Activated CD4-positive, alpha-beta T cell treated with anti-CD3 and anti-CD28 coated beads, Interleukin-2, amount 10 ng/mL, durations not matched to agents 7 days and 5 days (primary cell): ENCODE data around the gene SLC19A1. TPM values are rescaled to one million over a fixed set of nuclear protein-coding genes. Genes with fewer than 3 reads are reported as not detected.

ENCODE experiments used
- CTCF ChIA-PET: fragments of 350-600 bp; sonication (Branson Sonifier 250); formaldehyde crosslinking; loops from one replicate; lab custom pipeline; 2021; ENCODE audit warnings: antibody characterized with exemption; lab: Charles Lee
- POLR2A ChIA-PET: fragments of 350-600 bp; sonication (Branson Sonifier 250); formaldehyde crosslinking; loops from one replicate; lab custom pipeline; 2021; ENCODE audit warnings: antibody characterized with exemption; lab: Charles Lee
- DNase-seq: peaks from one replicate; pipeline ENCODE4 v3.0.0-alpha.2; 2020
- H3K27ac Mint-ChIP-seq: one replicate; pipeline ENCODE4 v1.8.0; 2021; ENCODE audit warnings: mild to moderate bottlenecking, moderate library complexity, mixed read lengths
- H3K27me3 Mint-ChIP-seq: one replicate; pipeline ENCODE4 v1.8.0; 2021; ENCODE audit warnings: mixed read lengths
- H3K36me3 Mint-ChIP-seq: one replicate; pipeline ENCODE4 v1.8.0; 2021; ENCODE audit warnings: low read depth, mixed read lengths
- H3K4me1 Mint-ChIP-seq: one replicate; pipeline ENCODE4 v1.8.0; 2021; ENCODE audit warnings: mixed read lengths
- H3K4me3 Mint-ChIP-seq: one replicate; pipeline ENCODE4 v1.8.0; 2021; ENCODE audit warnings: mild to moderate bottlenecking, moderate library complexity, mixed read lengths
- H3K9me3 Mint-ChIP-seq: one replicate; pipeline ENCODE4 v1.8.0; 2021; ENCODE audit warnings: mixed read lengths
- total RNA-seq, 2 experiments: library from RNA; stranded (reverse); gene quantifications; one replicate each; pipeline ENCODE4 v1.2.3, GENCODE V29; 2021

SLC19A1 gene
- total RNA-seq, 2 experiments from 2014 or later: 43.8 to 46.8 TPM

GRCh38 chr21:45460611-45461368 is 81.5 kb downstream of the SLC19A1 start:
- H3K27ac Mint-ChIP-seq: no peak overlapping the region
- POLR2A ChIA-PET: no interaction called here
- no peaks in the 10 kb centered on the region for H3K36me3 Mint-ChIP-seq
- peaks cover 14% of the 10 kb centered on the region for H3K27me3 Mint-ChIP-seq
- no peaks in the 10 kb centered on the region for H3K4me1 Mint-ChIP-seq
- CTCF ChIA-PET: no interaction called here
- no peak overlapping the region for H3K4me3 Mint-ChIP-seq
- peaks cover 2% of the 10 kb centered on the region for H3K9me3 Mint-ChIP-seq
- no peak for DNase-seq

- no peak overlapping the region for H3K4me3 Mint-ChIP-seq
- ChIA-PET POLR2A (no interaction called here), CTCF (interaction anchor here (0.7 kb wide), 1 partner anchor 23 kb away, joined by 3 read pairs; no protein-coding TSS in a partner anchor)
- peaks cover 14% of the 10 kb centered on the region for H3K27me3 Mint-ChIP-seq
- H3K9me3 Mint-ChIP-seq: peaks cover 2% of the 10 kb centered on the region
- H3K27ac Mint-ChIP-seq: no peak overlapping the region
- no peaks in the 10 kb centered on the region for H3K36me3 Mint-ChIP-seq
- no peaks in the 10 kb centered on the region for H3K4me1 Mint-ChIP-seq
- no peak for DNase-seq
Observed at GRCh38 chr21:45460011-45460565, 82.2 kb downstream of the SLC19A1 start.

GRCh38 chr21:45459171-45460010 is 82.8 kb downstream of the SLC19A1 start:
- CTCF ChIA-PET: interaction anchor here (0.7 kb wide), 1 partner anchor 23 kb away, joined by 3 read pairs; no protein-coding TSS in a partner anchor
- H3K4me3 Mint-ChIP-seq: no peak overlapping the region
- peaks cover 2% of the 10 kb centered on the region for H3K9me3 Mint-ChIP-seq
- H3K4me1 Mint-ChIP-seq: no peaks in the 10 kb centered on the region
- peaks cover 14% of the 10 kb centered on the region for H3K27me3 Mint-ChIP-seq
- POLR2A ChIA-PET: interaction anchor here (0.6 kb wide), 1 partner anchor 472 kb away, joined by 3 read pairs; no protein-coding TSS in a partner anchor
- no peak for DNase-seq
- no peak overlapping the region for H3K27ac Mint-ChIP-seq
- H3K36me3 Mint-ChIP-seq: no peaks in the 10 kb centered on the region

- H3K4me3 Mint-ChIP-seq: no peak overlapping the region
- ChIA-PET CTCF (no interaction called here), POLR2A (interaction anchor here (0.5 to 0.6 kb wide), 2 partner anchors 47 to 472 kb away, joined by 3 to 5 read pairs; no protein-coding TSS in a partner anchor)
- peaks cover 2% of the 10 kb centered on the region for H3K9me3 Mint-ChIP-seq
- peaks cover 13% of the 10 kb centered on the region for H3K27me3 Mint-ChIP-seq
- H3K27ac Mint-ChIP-seq: no peak overlapping the region
- H3K36me3 Mint-ChIP-seq: no peaks in the 10 kb centered on the region
- no peak for DNase-seq
- H3K4me1 Mint-ChIP-seq: no peaks in the 10 kb centered on the region
Observed at GRCh38 chr21:45458281-45459170, 83.7 kb downstream of the SLC19A1 start.

- CTCF ChIA-PET: no interaction called here
- peaks cover 5% of the 10 kb centered on the region for H3K9me3 Mint-ChIP-seq
- peaks cover 9% of the 10 kb centered on the region for H3K27me3 Mint-ChIP-seq
- no peak overlapping the region for H3K4me3 Mint-ChIP-seq
- POLR2A ChIA-PET: interaction anchor here (0.5 kb wide), 1 partner anchor 46 kb away, joined by 5 read pairs; no protein-coding TSS in a partner anchor
- no peaks in the 10 kb centered on the region for H3K36me3 Mint-ChIP-seq
- no peak overlapping the region for H3K27ac Mint-ChIP-seq
- no peak for DNase-seq
- H3K4me1 Mint-ChIP-seq: no peaks in the 10 kb centered on the region
Observed at GRCh38 chr21:45457832-45458172, 84.4 kb downstream of the SLC19A1 start.

GRCh38 chr21:45457161-45457831 is 84.9 kb downstream of the SLC19A1 start:
- Mint-ChIP-seq H3K36me3 (no peaks in the 10 kb centered on the region), H3K4me3 (no peak overlapping the region), H3K27me3 (peaks cover 7% of the 10 kb centered on the region), H3K27ac (no peak overlapping the region), H3K4me1 (no peaks in the 10 kb centered on the region), H3K9me3 (peaks cover 10% of the 10 kb centered on the region)
- CTCF ChIA-PET: no interaction called here
- POLR2A ChIA-PET: interaction anchor here (0.5 kb wide), 1 partner anchor 45 kb away, joined by 5 read pairs; no protein-coding TSS in a partner anchor
- no peak for DNase-seq

- POLR2A ChIA-PET: no interaction called here
- CTCF ChIA-PET: no interaction called here
- DNase-seq: no peak
- H3K9me3 Mint-ChIP-seq: peaks cover 16% of the 10 kb centered on the region
- H3K36me3 Mint-ChIP-seq: no peaks in the 10 kb centered on the region
- H3K4me3 Mint-ChIP-seq: no peak overlapping the region
- no peaks in the 10 kb centered on the region for H3K4me1 Mint-ChIP-seq
- no peak overlapping the region for H3K27ac Mint-ChIP-seq
- H3K27me3 Mint-ChIP-seq: peaks cover 3% of the 10 kb centered on the region
Observed at GRCh38 chr21:45456584-45457160, 85.6 kb downstream of the SLC19A1 start.

GRCh38 chr21:45455674-45456583 is 86.3 kb downstream of the SLC19A1 start:
- H3K4me1 Mint-ChIP-seq: no peaks in the 10 kb centered on the region
- H3K27me3 Mint-ChIP-seq: no peaks in the 10 kb centered on the region
- no peaks in the 10 kb centered on the region for H3K36me3 Mint-ChIP-seq
- POLR2A ChIA-PET: no interaction called here
- CTCF ChIA-PET: interaction anchor here (0.7 to 1.2 kb wide), 2 partner anchors 14 to 22 kb away, joined by 3 read pairs; no protein-coding TSS in a partner anchor
- H3K27ac Mint-ChIP-seq: no peak overlapping the region
- peaks cover 16% of the 10 kb centered on the region for H3K9me3 Mint-ChIP-seq
- no peak overlapping the region for H3K4me3 Mint-ChIP-seq
- DNase-seq: no peak

GRCh38 chr21:45454926-45455673 is 87.1 kb downstream of the SLC19A1 start:
- POLR2A ChIA-PET: no interaction called here
- H3K4me3 Mint-ChIP-seq: no peak overlapping the region
- peaks cover 16% of the 10 kb centered on the region for H3K9me3 Mint-ChIP-seq
- CTCF ChIA-PET: interaction anchor here (0.7 to 1.2 kb wide), 3 partner anchors 15 to 23 kb away, joined by 3 read pairs; no protein-coding TSS in a partner anchor
- no peaks in the 10 kb centered on the region for H3K27me3 Mint-ChIP-seq
- no peak for DNase-seq
- no peaks in the 10 kb centered on the region for H3K36me3 Mint-ChIP-seq
- no peak overlapping the region for H3K27ac Mint-ChIP-seq
- H3K4me1 Mint-ChIP-seq: no peaks in the 10 kb centered on the region
